Measurements from ENCODE around the gene CARMIL3.
A peak's percentile ranks its signal among the peaks of the same experiment; 100 is the strongest.
"Not testable (repeated sequence)": the region's sequence is repeated elsewhere in the genome, so short reads cannot be mapped to it uniquely, and the experiment has no call there.

The CARMIL3 gene

DNA sequence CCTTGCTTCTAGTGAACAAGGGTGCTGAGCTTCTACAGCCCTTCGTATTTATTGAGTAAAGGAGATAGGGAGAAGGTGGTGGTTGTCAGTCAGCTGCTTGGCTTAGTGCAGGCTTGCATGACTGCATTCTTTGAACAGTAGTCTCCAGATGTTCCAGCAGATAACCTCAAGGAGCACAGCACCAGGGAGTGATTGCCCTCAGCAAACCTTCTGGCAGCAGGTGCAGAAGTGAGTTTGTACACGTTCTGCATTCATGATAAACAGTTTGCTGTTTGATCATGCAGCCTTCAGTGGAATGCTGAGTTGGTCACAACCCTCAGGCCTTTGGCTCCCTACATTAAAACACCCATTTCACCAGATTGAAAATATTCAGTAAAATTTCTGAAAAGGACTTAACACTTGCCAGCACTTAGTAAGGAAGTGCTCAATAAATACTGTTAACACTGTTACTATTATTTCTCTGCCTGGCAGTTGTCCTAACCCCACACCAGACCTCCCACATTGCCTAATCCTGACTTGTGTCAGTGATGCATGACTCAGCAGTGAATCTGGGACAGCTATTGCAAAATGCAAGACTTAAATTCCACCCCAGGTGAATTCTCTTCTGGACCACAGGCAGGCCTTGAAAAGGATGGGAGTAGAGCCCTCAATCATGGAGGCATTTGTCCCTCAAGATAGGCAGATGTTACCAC lies 18.9 kb upstream of the CARMIL3 start:
- in situ Hi-C loops (cut with MboI; ENCODE audit: low sequenced_read_pairs, unreplicated experiment): loop anchor here (10.0 kb wide), 1 partner anchor 48 kb away; the partner anchor contains the start of gene DHRS4L2
- TF ChIP-seq, protein P1, sequence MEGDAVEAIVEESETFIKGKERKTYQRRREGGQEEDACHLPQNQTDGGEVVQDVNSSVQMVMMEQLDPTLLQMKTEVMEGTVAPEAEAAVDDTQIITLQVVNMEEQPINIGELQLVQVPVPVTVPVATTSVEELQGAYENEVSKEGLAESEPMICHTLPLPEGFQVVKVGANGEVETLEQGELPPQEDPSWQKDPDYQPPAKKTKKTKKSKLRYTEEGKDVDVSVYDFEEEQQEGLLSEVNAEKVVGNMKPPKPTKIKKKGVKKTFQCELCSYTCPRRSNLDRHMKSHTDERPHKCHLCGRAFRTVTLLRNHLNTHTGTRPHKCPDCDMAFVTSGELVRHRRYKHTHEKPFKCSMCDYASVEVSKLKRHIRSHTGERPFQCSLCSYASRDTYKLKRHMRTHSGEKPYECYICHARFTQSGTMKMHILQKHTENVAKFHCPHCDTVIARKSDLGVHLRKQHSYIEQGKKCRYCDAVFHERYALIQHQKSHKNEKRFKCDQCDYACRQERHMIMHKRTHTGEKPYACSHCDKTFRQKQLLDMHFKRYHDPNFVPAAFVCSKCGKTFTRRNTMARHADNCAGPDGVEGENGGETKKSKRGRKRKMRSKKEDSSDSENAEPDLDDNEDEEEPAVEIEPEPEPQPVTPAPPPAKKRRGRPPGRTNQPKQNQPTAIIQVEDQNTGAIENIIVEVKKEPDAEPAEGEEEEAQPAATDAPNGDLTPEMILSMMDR (IDR thresholded peaks at IDR 0.05; ENCODE audit: borderline replicate concordance, control extremely low read depth, extremely low read depth, insufficient read depth, missing control alignments): no peak
- no peak for DNase-seq (ENCODE audit: low spot score)

DNA sequence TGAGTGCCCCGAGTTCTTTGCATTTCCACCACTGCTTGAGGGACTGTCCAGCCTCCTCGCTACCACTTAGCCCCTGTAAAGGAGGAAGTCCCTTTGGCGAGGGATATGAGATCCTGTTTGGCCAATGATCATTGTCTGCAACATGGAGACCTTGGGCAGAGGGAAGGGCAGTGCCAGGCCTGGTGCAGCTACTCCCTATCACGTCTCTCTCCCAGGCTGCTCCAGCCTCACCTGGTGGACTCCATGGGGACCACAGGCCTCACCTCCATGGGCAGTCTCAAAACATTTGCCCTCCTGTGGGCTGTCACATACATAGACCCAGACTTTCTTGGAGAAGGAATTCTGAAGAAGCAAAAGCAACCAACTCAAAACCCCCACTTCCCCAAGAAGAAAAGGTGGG lies 16.0 kb upstream of the CARMIL3 start:
- in situ Hi-C loops (cut with MboI; ENCODE audit: low sequenced_read_pairs, unreplicated experiment): loop anchor here (10.0 kb wide), 1 partner anchor 51 kb away; the partner anchor contains the start of gene DHRS4L2
- not testable (repeated sequence) for DNase-seq (ENCODE audit: low spot score)

DNA sequence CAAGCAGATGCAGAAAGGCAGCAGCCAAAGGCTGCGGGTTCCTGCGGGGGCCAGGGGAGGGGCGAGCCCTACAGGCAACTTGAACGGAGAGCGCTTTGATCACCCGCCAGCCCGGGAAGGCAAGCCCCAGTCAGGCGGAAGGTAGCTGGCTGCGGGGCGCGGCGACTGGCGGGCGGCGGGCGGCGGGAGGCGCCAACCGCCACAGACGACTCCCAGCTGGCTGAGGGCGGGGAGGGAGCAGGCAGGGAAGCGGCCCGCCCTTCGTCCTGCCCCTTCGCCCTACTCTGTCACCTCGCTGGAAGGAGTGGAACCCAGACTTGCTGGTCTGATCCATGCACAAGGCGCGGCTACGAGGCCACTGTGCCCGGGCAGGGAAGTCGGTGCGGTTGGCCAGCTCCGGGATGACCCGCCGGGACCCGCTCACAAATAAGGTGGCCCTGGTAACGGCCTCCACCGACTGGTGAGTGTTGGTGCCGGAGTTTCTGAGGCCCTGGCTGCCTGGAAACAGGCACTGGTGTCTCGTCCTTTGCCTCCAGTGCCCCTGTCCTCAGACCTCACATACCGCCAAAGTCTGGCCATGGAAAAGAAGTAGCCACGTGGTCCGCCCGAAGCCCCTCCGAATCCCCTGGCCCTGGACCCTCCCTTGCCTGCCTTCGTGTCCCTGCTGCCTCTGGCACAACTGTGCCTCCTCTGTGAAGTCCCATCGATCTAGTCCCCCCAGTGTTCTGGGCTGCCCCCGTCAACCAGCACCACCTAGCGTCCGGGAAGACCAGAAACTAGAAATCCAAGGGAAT lies 15.4 kb upstream of the CARMIL3 start:
- in situ Hi-C loops (cut with MboI; ENCODE audit: low sequenced_read_pairs, unreplicated experiment): loop anchor here (10.0 kb wide), 1 partner anchor 52 kb away; the partner anchor contains the start of gene DHRS4L2
- TF ChIP-seq, protein P1 (IDR thresholded peaks at IDR 0.05; ENCODE audit: borderline replicate concordance, control extremely low read depth, extremely low read depth, insufficient read depth, missing control alignments): peak; percentile 76
- peak; percentile 73 for DNase-seq (ENCODE audit: low spot score)

DNA sequence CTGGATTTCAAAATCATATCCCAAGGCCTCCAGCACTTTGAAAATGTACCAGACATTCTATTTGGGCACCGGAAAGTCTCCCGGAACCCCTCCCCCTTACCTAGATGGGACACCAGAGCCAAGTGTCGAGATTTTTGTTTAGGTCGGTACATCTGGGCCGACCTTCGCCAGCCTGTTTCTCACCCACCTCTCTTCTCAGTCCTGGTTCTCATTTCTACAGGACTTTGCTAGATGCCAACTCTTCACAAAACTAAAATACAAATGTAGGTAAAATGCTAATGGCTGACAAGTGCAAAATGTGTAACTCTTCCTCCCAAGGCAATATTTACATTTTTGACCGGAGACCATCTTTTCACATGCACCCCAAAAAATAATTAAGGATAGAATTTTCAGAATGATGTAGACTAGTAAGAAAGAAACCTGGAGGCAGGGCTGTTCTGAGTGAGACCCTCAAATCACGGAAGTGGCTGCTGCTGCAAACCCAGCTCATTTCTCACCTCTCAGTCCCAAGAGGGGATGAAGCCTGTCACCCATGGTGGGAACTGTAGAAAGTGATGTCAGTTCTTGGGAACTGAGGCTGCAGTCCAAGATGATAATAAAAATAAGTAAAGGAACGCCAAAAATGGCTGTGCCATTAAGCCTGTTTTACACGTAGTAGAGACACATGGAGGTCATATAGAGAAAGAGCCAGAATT lies 14.7 kb upstream of the CARMIL3 start:
- DNase-seq (ENCODE audit: low spot score): not testable (repeated sequence)
- in situ Hi-C loops (cut with MboI; ENCODE audit: low sequenced_read_pairs, unreplicated experiment): loop anchor here (10.0 kb wide), 1 partner anchor 52 kb away; the partner anchor contains the start of gene DHRS4L2

DNA sequence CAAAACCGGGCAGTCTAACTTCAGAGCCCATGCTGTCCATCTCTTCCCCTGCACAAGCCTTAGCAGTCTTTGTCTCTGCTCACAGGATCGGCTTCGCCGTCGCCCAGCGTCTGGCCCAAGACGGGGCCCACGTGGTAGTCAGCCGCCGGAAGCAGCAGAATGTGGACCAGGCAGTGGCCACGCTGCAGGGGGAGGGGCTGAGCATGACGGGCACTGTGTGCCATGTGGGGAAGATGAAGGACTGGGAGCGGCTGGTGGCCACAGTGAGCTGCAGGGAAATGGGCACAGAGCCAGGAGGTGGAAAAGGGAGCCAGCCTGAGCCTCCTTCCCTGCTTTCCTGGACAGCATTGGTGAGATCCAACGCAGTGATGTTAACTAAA lies 14.2 kb upstream of the CARMIL3 start:
- in situ Hi-C loops (cut with MboI; ENCODE audit: low sequenced_read_pairs, unreplicated experiment): loop anchor here (10.0 kb wide), 1 partner anchor 53 kb away; the partner anchor contains the start of gene DHRS4L2
- peak; percentile 17 for DNase-seq (ENCODE audit: low spot score)
- TF ChIP-seq, protein P1 (IDR thresholded peaks at IDR 0.05; ENCODE audit: borderline replicate concordance, control extremely low read depth, extremely low read depth, insufficient read depth, missing control alignments): no peak

DNA sequence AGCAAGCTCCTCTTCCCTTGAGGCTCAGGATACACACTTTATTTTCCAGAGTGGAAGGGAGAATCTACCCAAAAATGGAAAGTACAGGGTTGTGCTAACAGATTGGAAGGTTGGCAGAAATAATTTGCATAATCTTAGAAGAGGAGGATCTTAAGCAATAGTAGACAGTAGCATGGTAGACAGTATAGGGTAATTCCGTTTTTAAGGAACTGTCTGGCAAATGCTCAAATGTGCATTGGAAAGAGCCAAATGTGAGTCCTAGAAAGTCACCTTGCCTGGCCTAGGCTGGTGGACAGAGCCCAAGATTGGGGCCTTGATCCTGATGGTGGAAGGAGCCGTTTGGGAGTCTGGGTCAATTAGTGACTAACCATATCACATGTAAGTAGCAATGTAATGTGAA lies 13.1 kb upstream of the CARMIL3 start:
- no peak for DNase-seq (ENCODE audit: low spot score)
- TF ChIP-seq, protein P1 (IDR thresholded peaks at IDR 0.05; ENCODE audit: borderline replicate concordance, control extremely low read depth, extremely low read depth, insufficient read depth, missing control alignments): no peak
- in situ Hi-C loops (cut with MboI; ENCODE audit: low sequenced_read_pairs, unreplicated experiment): loop anchor here (10.0 kb wide), 1 partner anchor 54 kb away; the partner anchor contains the start of gene DHRS4L2

DNA sequence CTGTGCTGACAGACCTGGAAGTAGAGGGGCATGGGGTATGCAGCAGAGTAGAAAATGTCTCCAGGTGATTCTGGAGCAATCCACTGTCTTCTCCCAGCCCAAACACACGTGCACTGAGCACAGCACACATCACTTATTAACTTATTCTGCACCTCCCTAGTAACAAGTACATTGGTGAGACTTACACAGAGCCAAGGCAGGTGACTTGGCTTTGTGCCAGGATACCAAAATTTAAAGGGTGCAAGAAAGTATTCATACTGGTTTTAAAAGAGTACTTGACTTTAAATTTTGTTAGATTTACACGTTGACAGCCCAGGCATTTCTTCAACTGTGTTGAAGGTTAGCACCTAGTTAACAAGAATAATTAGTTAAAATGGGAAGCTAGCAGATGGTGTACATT lies 11.1 kb upstream of the CARMIL3 start:
- TF ChIP-seq, protein P1 (IDR thresholded peaks at IDR 0.05; ENCODE audit: borderline replicate concordance, control extremely low read depth, extremely low read depth, insufficient read depth, missing control alignments): no peak
- in situ Hi-C loops (cut with MboI; ENCODE audit: low sequenced_read_pairs, unreplicated experiment): no loop called here
- DNase-seq (ENCODE audit: low spot score): no peak

Data from GM13976 (cell line).